NCI-H82 (cell line): Measurements from ENCODE around the gene FLG2.
"Not testable (repeated sequence)": the region's sequence is repeated elsewhere in the genome, so short reads cannot be mapped to it uniquely, and the experiment has no call there.

Source experiments
- DNase-seq: peaks from one replicate; lab custom pipeline; 2025; lab: John Stamatoyannopoulos, UW

The FLG2 gene

DNA sequence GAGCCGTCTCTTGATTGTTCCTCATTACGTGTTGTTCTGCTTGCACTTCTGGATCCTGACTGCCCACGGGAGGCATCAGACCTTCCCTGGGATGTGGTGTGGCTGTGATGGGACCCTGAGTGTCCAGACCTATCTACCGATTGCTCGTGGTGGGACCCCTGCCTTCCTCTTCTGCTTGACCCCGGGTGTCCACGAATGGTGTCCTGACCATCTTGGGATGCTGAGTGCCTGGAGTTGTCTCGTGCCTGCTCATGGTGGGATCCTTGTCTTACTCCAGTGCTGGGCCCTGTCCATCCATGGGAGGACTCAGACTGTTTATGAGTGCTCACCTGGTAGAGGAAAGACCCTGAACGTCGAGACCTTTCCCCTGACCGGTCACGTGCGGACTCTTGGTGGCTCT is 47.6 kb downstream of the FLG2 start:
- DNase-seq: not testable (repeated sequence)

DNA sequence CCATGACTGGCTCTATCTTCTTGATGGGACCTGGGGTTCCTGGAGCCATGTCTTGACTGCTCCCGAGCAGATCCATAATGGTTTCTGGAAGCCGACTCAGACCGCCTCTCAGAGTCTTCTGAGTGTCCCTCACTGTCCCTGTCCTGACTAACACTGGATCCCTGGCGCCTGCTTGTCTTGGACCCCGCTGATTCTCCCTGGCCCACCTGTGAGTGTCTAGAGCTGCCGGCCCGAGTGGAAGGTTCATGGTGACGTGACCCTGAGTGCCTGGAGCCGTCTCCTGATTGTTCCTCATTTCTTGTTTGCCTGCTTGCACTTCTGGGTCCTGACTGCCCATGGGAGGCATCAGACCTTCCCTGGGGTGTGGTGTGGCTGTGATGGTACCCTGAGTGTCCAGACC is 49.9 kb downstream of the FLG2 start:
- DNase-seq: no peak

DNA sequence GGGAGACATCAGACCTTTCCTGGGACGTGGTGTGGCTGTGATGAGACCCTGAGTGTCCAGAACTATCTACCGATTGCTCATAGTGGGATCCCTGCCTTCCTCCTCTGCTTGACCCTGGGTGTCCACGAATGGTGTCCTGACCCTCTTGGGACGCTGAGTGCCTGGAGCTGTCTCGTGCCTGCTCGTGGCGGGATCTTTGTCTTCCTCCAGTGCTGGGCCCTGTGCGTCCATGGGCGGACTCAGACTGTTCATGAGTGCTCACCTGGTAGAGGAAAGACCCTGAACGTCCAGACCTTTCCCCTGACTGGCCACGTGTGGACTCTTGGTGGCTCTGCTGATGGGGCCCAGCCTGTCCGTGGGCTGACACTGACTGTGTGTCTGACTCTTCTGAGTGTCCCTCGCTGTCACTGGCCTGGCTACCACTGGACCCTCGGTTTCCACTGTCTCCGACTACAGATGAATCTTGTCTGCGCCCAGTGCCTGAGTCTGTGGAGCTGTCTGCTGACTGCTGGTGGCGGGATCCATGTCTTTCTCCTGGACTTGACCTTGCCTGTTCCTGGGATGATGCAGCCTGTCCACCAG is 50.4 kb downstream of the FLG2 start:
- DNase-seq: not testable (repeated sequence)

DNA sequence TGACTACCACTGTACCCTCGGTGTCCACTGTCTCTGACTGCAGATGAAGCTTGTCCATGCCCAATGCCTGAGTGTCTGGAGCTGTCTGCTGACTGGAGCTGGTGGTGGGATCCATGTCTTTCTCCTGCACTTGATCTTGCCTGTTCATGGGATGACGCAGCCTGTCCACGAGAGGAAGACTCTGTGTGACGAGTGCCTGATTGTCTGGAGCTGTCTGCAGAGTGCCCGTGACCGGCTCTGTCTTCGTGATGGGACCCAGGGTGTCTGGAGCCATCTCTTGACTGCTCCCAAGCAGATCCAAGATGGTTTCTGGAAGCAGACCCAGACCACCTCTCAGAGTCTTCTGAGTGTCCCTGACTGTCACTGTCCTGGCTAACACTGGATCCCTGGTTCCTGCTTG is 51.0 kb downstream of the FLG2 start:
- not testable (repeated sequence) for DNase-seq

DNA sequence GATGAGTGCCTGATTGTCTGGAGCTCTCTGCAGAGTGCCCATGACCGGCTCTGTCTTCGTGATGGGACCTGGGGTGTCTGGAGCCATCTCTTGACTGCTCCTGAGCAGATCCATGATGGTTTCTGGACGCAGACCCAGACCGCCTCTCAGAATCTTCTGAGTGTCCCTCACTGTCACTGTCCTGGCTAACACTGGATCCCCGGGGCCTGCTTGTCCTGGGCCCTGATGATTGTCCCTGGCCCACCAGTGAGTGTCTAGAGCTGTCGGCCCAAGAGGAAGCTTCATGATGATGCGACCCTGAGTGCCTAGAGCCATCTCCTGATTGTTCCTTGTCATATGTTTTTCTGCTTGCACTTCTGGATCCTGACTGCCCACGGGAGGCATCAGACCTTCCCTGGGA is 51.8 kb downstream of the FLG2 start:
- DNase-seq: not testable (repeated sequence)

DNA sequence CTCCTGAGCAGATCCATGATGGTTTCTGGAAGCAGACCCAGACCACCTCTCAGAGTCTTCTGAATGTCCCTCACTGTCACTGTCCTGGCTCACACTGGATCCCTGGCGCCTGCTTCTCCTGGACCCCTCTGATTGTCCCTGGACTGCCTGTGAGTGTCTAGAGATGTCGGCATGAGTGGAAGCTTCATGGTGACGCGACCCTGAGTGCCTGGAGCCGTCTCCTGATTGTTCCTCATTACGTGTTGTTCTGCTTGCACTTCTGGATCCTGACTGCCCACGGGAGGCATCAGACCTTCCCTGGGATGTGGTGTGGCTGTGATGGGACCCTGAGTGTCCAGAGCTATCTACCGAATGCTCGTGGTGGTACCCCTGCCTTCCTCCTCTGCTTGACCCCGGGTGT is 53.7 kb downstream of the FLG2 start:
- DNase-seq: not testable (repeated sequence)

DNA sequence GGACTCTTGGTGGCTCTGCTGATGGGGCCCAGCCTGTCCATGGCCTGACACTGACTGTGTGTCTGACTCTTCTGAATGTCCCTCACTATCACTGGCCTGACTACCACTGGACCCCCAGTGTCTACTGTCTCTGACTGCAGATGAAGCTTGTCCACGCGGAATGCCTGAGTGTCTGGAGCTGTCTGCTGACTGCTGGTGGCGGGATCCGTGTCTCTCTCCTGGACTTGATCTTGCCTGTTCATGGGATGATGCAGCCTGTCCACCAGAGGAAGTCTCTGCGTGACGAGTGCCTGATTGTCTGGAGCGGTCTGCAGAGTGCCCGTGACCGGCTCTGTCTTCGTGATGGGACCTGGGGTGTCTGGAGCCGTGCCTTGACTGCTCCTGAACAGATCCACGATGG is 55.0 kb downstream of the FLG2 start:
- DNase-seq: not testable (repeated sequence)

DNA sequence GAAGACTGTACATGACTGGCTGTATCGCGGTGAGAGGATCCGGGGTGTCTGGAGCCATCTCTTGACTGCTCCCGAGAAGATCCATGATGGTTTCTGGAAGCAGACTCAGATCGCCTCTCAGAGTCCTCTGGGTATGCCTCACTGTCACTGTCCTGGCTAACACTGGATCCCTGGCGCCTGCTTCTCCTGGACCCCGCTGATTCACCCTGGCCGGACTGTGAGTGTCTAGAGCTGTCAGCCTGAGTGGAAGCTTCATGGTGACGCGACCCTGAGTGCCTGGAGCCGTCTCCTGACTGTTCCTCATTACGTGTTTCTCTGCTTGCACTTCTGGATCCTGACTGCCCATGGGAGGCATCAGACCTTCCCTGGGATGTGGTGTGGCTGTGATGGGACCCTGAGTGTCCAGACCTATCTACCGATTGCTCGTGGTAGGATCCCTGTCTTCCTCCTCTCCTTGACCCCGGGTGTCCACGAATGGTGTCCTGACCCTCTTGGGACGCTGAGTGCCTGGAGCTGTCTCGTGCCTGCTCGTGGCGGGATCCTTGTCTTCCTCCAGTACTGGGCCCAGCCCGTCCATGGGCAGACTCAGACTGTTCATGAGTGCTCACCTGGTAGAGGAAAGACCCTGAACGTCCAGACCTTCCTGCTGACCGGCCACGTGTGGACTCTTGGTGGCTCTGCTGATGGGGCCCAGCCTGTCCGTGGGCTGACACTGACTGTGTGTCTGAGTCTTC is 56.5 kb downstream of the FLG2 start:
- DNase-seq: not testable (repeated sequence)
